OCI-LY7 (cell line): ENCODE measurements around the gene CYP11A1.

ENCODE experiments used
- CTCF ChIP-seq: fragments of 200-600 bp; sonication (generic); conservative IDR thresholded peaks from 2 replicates; pipeline ENCODE4 v1.5.1; 2014; ENCODE audit warnings: mild to moderate bottlenecking, antibody characterized with exemption, low read length, moderate library complexity, mixed read lengths
- EZH2phosphoT487 ChIP-seq: fragments of 200-600 bp; sonication (generic); IDR thresholded peaks from 2 replicates; pipeline ENCODE4 v1.6.1; 2018; ENCODE audit warnings: low read depth, borderline replicate concordance, mild to moderate bottlenecking, mixed run types, antibody characterized with exemption, low read length, moderate library complexity, mixed read lengths

GRCh38 chr15:74406517-74406916, 39.1 kb upstream of the CYP11A1 start:
- TF ChIP-seq CTCF (no peak), EZH2phosphoT487 (no peak)
